Activated naive CD4-positive, alpha-beta T cell treated with anti-CD3 and anti-CD28 coated beads, Interleukin-2, amount 50 U/mL, for 72 hours (primary cell): ENCODE measurements around the gene PAX7. TPM values are rescaled to one million over a fixed set of nuclear protein-coding genes. Genes with fewer than 3 reads are reported as not detected.
A peak's percentile ranks its signal among the peaks of the same experiment; 100 is the strongest.

Experiments
- ATAC-seq, 2 donors: fragments of 150-1000 bp; cut with Tn5 transposase; 2 replicates each; pipeline ENCODE4 v1.10.0; 2021; ENCODE audit warnings: mild to moderate bottlenecking in 2 of 2, moderate library complexity in 2 of 2
- DNase-seq, 2 donors: peaks; one replicate each; pipeline ENCODE4 v3.0.0; 2021 to 2022; ENCODE audit warnings: low spot score in 2 of 2
- H3K27ac Mint-ChIP-seq, 2 donors: one replicate each; pipeline ENCODE4 v1.8.0; 2022; ENCODE audit warnings: mild to moderate bottlenecking in 2 of 2, mixed read lengths in 2 of 2
- H3K36me3 Mint-ChIP-seq, 2 donors: one replicate each; pipeline ENCODE4 v1.8.0; 2022; ENCODE audit warnings: mixed read lengths in 2 of 2
- H3K9me3 Mint-ChIP-seq, 2 donors: one replicate each; pipeline ENCODE4 v1.8.0; 2022; ENCODE audit warnings: mixed read lengths in 2 of 2
- total RNA-seq, 2 donors: library from RNA; stranded (reverse); gene quantifications; one replicate each; pipeline ENCODE4 v1.2.3, GENCODE V29; 2022

The PAX7 gene
- total RNA-seq, 2 donors from 2014 or later = not detected

GRCh38 chr1:18636596-18637508 lies 6.2 kb downstream of the PAX7 start:
- Mint-ChIP-seq H3K9me3 (no peaks in the 10 kb centered on the region), H3K36me3 (peaks cover 0 to 15% of the 10 kb centered on the region in 2 donors), H3K27ac (no peak overlapping the region)
- no peak for DNase-seq
- ATAC-seq = no peak

- DNase-seq (no peak), ATAC-seq (no peak)
- Mint-ChIP-seq H3K36me3 (peaks cover 0 to 11% of the 10 kb centered on the region in 2 donors), H3K27ac (no peak overlapping the region), H3K9me3 (no peaks in the 10 kb centered on the region)
Observed at GRCh38 chr1:18637511-18637960, 6.9 kb downstream of the PAX7 start.

GRCh38 chr1:18637962-18638834 lies 7.6 kb downstream of the PAX7 start:
- peaks cover 0 to 12% of the 10 kb centered on the region in 2 donors for H3K36me3 Mint-ChIP-seq
- DNase-seq (no peak), ATAC-seq (no peak)
- H3K9me3 Mint-ChIP-seq = no peaks in the 10 kb centered on the region
- H3K27ac Mint-ChIP-seq = no peak overlapping the region

GRCh38 chr1:18638835-18639364 lies 8.3 kb downstream of the PAX7 start:
- no peak for ATAC-seq
- Mint-ChIP-seq H3K36me3 (peaks cover 0 to 10% of the 10 kb centered on the region in 2 donors), H3K9me3 (no peaks in the 10 kb centered on the region), H3K27ac (no peak overlapping the region)
- no peak for DNase-seq

- Mint-ChIP-seq H3K9me3 (no peaks in the 10 kb centered on the region), H3K27ac (no peak overlapping the region), H3K36me3 (peaks cover 0 to 10% of the 10 kb centered on the region in 2 donors)
- DNase-seq = no peak
- no peak for ATAC-seq
Observed at GRCh38 chr1:18639368-18640055, 8.9 kb downstream of the PAX7 start.

GRCh38 chr1:18640228-18641004 lies 9.8 kb downstream of the PAX7 start:
- peak overlapping the region in 1 of 2 donors; percentile 85 for H3K27ac Mint-ChIP-seq
- no peak for ATAC-seq
- H3K36me3 Mint-ChIP-seq = peaks cover 0 to 15% of the 10 kb centered on the region in 2 donors

GRCh38 chr1:18641005-18641941 lies 10.6 kb downstream of the PAX7 start:
- peak overlapping the region in 1 of 2 donors; percentile 75 for H3K27ac Mint-ChIP-seq
- DNase-seq (no peak), ATAC-seq (no peak)
- H3K36me3 Mint-ChIP-seq = peaks cover 0 to 14% of the 10 kb centered on the region in 2 donors
- H3K9me3 Mint-ChIP-seq = no peaks in the 10 kb centered on the region

More at GRCh38 chr1:18640228-18641004, 9.8 kb downstream of the PAX7 start:
- no peaks in the 10 kb centered on the region for H3K9me3 Mint-ChIP-seq
- DNase-seq = no peak

GRCh38 chr1:18642278-18643095 lies 11.8 kb downstream of the PAX7 start:
- ATAC-seq (no peak), DNase-seq (no peak)
- Mint-ChIP-seq H3K36me3 (peaks cover 0 to 14% of the 10 kb centered on the region in 2 donors), H3K9me3 (no peaks in the 10 kb centered on the region), H3K27ac (no peak overlapping the region)

GRCh38 chr1:18643154-18644012 lies 12.7 kb downstream of the PAX7 start:
- Mint-ChIP-seq H3K36me3 (peaks cover 0 to 14% of the 10 kb centered on the region in 2 donors), H3K27ac (peak overlapping the region in 1 of 2 donors; percentile 44), H3K9me3 (no peaks in the 10 kb centered on the region)
- DNase-seq (no peak), ATAC-seq (peak in 1 of 2 donors; percentile 46)

GRCh38 chr1:18644013-18644399 lies 13.4 kb downstream of the PAX7 start:
- Mint-ChIP-seq H3K9me3 (no peaks in the 10 kb centered on the region), H3K27ac (no peak overlapping the region), H3K36me3 (peaks cover 0 to 14% of the 10 kb centered on the region in 2 donors)
- ATAC-seq = no peak
- DNase-seq = no peak

- ATAC-seq (no peak), DNase-seq (no peak)
- Mint-ChIP-seq H3K9me3 (no peaks in the 10 kb centered on the region), H3K27ac (no peak overlapping the region), H3K36me3 (peaks cover 0 to 14% of the 10 kb centered on the region in 2 donors)
Observed at GRCh38 chr1:18644446-18644845, 13.8 kb downstream of the PAX7 start.

- Mint-ChIP-seq H3K27ac (no peak overlapping the region), H3K36me3 (peaks cover 0 to 14% of the 10 kb centered on the region in 2 donors), H3K9me3 (no peaks in the 10 kb centered on the region)
- ATAC-seq (peak in 1 of 2 donors; percentile 36), DNase-seq (no peak)
Observed at GRCh38 chr1:18644973-18645746, 14.5 kb downstream of the PAX7 start.

GRCh38 chr1:18645747-18646090 lies 15.1 kb downstream of the PAX7 start:
- ATAC-seq (no peak), DNase-seq (no peak)
- H3K9me3 Mint-ChIP-seq = no peaks in the 10 kb centered on the region
- peaks cover 0 to 14% of the 10 kb centered on the region in 2 donors for H3K36me3 Mint-ChIP-seq
- no peak overlapping the region for H3K27ac Mint-ChIP-seq
